ENCODE results near the gene CNTNAP2. TPM values are rescaled to one million over a fixed set of nuclear protein-coding genes. Genes with fewer than 3 reads are reported as not detected.

Gene CNTNAP2
- total RNA-seq, 1 donor from 2014 or later = 0.59 TPM

DNA sequence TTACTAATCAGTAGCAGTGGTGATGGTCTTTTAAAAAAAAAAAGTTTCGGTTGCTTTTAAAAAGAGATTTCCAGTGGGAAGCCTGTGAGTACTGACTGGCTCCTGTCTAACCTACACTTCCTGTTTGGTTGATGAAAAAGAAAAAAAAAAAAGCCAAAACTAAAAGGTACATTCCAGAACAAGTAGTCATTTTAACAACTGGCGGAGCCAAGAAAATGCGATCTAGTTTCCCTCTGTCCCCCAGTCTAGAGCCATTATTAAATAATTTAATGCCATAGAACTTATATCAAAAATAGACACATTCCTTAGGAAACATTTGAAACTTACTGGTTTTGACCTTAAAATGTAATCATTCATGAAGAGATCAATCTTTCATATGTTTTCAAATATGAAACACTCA is 2219.8 kb downstream of the CNTNAP2 start:
- no peaks in the 10 kb centered on the region for H3K36me3 ChIP-seq
- H3K9me3 ChIP-seq = no peaks in the 10 kb centered on the region
- H3K27ac ChIP-seq = no peak overlapping the region
- TF ChIP-seq, protein P1, sequence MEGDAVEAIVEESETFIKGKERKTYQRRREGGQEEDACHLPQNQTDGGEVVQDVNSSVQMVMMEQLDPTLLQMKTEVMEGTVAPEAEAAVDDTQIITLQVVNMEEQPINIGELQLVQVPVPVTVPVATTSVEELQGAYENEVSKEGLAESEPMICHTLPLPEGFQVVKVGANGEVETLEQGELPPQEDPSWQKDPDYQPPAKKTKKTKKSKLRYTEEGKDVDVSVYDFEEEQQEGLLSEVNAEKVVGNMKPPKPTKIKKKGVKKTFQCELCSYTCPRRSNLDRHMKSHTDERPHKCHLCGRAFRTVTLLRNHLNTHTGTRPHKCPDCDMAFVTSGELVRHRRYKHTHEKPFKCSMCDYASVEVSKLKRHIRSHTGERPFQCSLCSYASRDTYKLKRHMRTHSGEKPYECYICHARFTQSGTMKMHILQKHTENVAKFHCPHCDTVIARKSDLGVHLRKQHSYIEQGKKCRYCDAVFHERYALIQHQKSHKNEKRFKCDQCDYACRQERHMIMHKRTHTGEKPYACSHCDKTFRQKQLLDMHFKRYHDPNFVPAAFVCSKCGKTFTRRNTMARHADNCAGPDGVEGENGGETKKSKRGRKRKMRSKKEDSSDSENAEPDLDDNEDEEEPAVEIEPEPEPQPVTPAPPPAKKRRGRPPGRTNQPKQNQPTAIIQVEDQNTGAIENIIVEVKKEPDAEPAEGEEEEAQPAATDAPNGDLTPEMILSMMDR (IDR thresholded peaks at IDR 0.05) = no peak
- intact Hi-C loops (cut with DNase I) = no loop called here
- H3K27me3 ChIP-seq (ENCODE audit: low read depth) = peaks cover 52% of the 10 kb centered on the region
- no peaks in the 10 kb centered on the region for H3K4me1 ChIP-seq
- ATAC-seq = no peak
- no peak overlapping the region for H3K4me3 ChIP-seq
- no peak for DNase-seq

- no peak for DNase-seq
- H3K4me1 ChIP-seq = no peaks in the 10 kb centered on the region
- no peaks in the 10 kb centered on the region for H3K36me3 ChIP-seq
- H3K9me3 ChIP-seq = no peaks in the 10 kb centered on the region
- ATAC-seq = no peak
- peaks cover 62% of the 10 kb centered on the region for H3K27me3 ChIP-seq (ENCODE audit: low read depth)
- no peak overlapping the region for H3K27ac ChIP-seq
- TF ChIP-seq, protein P1 (IDR thresholded peaks at IDR 0.05) = no peak
- no peak overlapping the region for H3K4me3 ChIP-seq
- intact Hi-C loops (cut with DNase I) = no loop called here
These were observed 2220.8 kb downstream of the CNTNAP2 start for GRCh38 chr7:148337246-148337965.

- Histone ChIP-seq H3K4me3 (no peak overlapping the region), H3K9me3 (no peaks in the 10 kb centered on the region), H3K4me1 (no peaks in the 10 kb centered on the region), H3K27ac (no peak overlapping the region), H3K36me3 (no peaks in the 10 kb centered on the region), H3K27me3 (ENCODE audit: low read depth) (peaks cover 62% of the 10 kb centered on the region)
- intact Hi-C loops (cut with DNase I) = no loop called here
- no peak for ATAC-seq
- TF ChIP-seq, protein P1 (IDR thresholded peaks at IDR 0.05) = no peak
- DNase-seq = no peak
These were observed 2221.6 kb downstream of the CNTNAP2 start for GRCh38 chr7:148337995-148338747.

DNA sequence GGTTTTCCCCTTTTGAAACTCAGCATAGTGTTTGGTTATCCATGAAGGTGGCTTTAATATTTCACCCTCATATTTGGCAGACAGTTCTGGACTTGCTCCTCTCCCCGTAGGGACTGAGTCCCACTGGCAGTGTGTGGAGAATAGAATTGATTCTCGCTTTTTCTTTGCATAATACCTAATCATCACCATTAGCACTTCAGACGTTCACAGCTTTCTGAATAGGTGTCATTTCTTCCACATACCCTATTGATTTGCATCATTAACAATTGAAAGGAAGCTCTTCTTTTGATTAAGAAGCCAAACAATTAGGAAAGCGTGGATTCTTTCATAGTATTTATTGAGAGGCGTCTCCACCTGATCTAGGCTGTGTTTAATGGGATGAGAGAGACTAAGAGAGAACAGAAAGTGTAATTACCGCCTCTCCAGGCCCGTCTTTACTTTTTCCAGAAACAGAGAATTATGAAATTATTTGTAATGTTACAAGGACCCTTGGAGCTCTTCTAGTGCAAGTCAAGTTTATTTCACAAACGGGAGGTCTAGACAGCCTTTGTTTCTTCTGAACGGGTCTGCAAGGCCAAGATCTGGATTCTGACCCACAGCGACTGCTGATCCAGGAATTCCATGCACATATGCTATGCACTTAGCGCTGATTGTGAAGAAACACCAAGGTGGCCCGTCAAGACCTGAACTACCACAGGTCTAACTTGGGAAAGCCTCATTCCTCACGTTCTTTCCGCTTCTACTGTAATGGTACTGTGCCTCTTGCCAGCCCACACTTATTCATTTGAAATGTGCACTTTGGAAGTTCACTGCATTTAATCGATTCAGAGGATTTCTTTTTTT is 2224.1 kb downstream of the CNTNAP2 start:
- no peaks in the 10 kb centered on the region for H3K36me3 ChIP-seq
- peaks cover 62% of the 10 kb centered on the region for H3K27me3 ChIP-seq (ENCODE audit: low read depth)
- H3K9me3 ChIP-seq = no peaks in the 10 kb centered on the region
- DNase-seq = no peak
- H3K4me3 ChIP-seq = no peak overlapping the region
- intact Hi-C loops (cut with DNase I) = no loop called here
- ATAC-seq = no peak
- TF ChIP-seq, protein P1 (IDR thresholded peaks at IDR 0.05) = no peak
- H3K4me1 ChIP-seq = no peaks in the 10 kb centered on the region
- H3K27ac ChIP-seq = no peak overlapping the region

DNA sequence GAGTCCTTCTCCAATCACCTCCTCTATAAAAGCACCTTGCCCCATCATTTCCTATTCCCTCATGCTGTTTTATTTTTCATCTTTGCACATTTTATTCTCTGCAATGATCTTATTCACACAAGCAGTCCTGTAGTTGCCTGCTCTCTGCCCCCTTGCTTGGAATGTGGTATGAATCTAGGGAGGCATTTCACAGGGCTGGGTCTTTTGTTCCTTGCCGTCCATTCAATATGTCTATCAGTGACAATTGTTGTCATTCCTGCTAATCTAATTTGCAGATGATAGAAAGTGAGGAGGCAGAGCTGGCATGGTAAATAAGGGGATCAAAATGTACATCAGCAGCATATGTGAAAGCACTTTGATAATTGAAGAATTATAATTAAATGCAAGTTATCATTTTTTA is 2227.8 kb downstream of the CNTNAP2 start:
- no peaks in the 10 kb centered on the region for H3K4me1 ChIP-seq
- H3K9me3 ChIP-seq = no peaks in the 10 kb centered on the region
- ATAC-seq = no peak
- H3K4me3 ChIP-seq = no peak overlapping the region
- intact Hi-C loops (cut with DNase I) = no loop called here
- H3K27me3 ChIP-seq (ENCODE audit: low read depth) = peaks cover 27% of the 10 kb centered on the region
- no peak for DNase-seq
- H3K27ac ChIP-seq = no peak overlapping the region
- H3K36me3 ChIP-seq = no peaks in the 10 kb centered on the region
- TF ChIP-seq, protein P1 (IDR thresholded peaks at IDR 0.05) = no peak

All from lower lobe of right lung (tissue), 2 donors.